Stomach (tissue), 4 donors: ENCODE data around the gene PDLIM7.

Source experiments
- POLR2AphosphoS5 ChIP-seq, 3 donors: sonication (generic); formaldehyde crosslinking; IDR thresholded peaks; one replicate each; pipeline ENCODE4 v1.6.1; 2016; ENCODE audit warnings: antibody characterized with exemption in 3 of 3
- TF ChIP-seq, protein P1 (sequence below), 7 experiments: fragments of 450-650 bp in 4 of 7; fragments of 200-600 bp in 3 of 7; sonication (generic) in 3 of 7; IDR thresholded peaks; one replicate each; pipeline ENCODE4 v1.5.1; 2016 to 2019; ENCODE audit warnings: antibody characterized with exemption in 7 of 7, control low read depth in 2 of 7, mild to moderate bottlenecking in 1 of 7

DNA sequence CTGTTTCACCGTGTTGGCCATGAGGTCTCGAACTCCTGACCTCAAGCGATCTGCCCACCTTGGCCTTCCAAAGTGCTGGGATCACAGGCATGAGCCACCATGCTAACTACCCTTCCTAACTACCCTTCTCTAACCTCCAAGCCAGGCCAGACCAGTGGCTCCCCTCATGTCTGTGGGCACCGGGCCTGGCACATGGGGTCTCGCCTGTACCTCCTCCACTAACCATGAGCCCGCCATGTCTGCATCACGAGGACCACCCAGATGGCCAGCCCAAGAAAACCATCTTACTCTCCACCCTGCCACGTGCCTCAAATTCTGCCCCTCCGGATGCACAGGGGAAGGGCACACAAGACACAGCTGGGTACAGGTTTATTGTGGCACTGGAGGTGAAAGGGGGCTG, 14.4 kb downstream of the PDLIM7 start:
- TF ChIP-seq POLR2AphosphoS5 (IDR thresholded peaks at IDR 0.05) = no peak
- TF ChIP-seq, protein P1, sequence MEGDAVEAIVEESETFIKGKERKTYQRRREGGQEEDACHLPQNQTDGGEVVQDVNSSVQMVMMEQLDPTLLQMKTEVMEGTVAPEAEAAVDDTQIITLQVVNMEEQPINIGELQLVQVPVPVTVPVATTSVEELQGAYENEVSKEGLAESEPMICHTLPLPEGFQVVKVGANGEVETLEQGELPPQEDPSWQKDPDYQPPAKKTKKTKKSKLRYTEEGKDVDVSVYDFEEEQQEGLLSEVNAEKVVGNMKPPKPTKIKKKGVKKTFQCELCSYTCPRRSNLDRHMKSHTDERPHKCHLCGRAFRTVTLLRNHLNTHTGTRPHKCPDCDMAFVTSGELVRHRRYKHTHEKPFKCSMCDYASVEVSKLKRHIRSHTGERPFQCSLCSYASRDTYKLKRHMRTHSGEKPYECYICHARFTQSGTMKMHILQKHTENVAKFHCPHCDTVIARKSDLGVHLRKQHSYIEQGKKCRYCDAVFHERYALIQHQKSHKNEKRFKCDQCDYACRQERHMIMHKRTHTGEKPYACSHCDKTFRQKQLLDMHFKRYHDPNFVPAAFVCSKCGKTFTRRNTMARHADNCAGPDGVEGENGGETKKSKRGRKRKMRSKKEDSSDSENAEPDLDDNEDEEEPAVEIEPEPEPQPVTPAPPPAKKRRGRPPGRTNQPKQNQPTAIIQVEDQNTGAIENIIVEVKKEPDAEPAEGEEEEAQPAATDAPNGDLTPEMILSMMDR (IDR thresholded peaks at IDR 0.05) = no peak
